Kidney capillary endothelial cell (primary cell): ENCODE results near the gene FAM120B.
"Not testable (repeated sequence)": the region's sequence is repeated elsewhere in the genome, so short reads cannot be mapped to it uniquely, and the experiment has no call there.

ENCODE experiments used
- DNase-seq: peaks from one replicate; pipeline ENCODE4 v3.0.0-alpha.2; 2018; ENCODE audit warnings: low spot score

The FAM120B gene

DNA sequence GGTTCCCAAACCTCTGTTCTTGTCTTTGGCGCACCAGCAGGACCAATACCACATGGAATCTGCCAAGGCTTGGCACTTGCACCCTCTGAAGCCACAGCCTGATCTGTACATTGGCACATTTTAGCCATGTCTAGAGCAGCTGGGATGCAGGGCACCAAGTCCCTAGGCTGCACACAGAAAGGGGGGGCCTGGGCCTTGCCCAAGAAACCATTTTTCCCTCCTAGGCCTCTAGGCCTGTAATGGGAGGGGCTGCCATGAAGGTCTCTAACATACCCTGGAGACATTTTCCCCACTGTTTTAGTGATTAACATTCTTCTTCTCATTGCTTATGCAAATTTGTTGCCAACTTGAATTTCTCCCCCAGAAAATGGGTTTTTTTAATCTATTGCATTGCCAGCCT lies 5.4 kb upstream of the FAM120B start:
- no peak for DNase-seq

GRCh38 chr6:170305805-170306323 lies 694 bp upstream of the FAM120B start:
- no peak for DNase-seq

- DNase-seq, result no peak
Observed at GRCh38 chr6:170307080-170307545, 555 bp downstream of the FAM120B start.

GRCh38 chr6:170308761-170309160 lies 2.2 kb downstream of the FAM120B start:
- DNase-seq, result no peak

DNA sequence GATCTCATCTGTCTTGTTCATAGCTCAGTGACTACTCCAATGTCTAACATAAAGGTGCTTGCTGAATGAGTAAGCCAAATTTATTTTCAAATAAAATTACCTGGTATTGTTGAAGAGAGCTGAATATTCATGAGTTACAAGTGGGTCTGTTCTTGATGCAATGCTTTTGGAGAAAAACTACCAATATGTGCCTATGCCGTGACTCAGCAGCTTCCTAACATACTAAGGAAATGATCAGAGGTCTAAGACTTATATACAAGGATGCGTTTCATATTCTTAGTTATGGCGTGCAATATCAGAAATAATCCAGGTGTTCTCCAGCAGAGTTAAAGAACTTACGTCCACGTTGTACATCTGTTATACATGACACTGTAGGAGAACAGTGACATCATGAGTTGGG lies 5.1 kb downstream of the FAM120B start:
- DNase-seq, result no peak

GRCh38 chr6:170312876-170313275 lies 6.3 kb downstream of the FAM120B start:
- no peak for DNase-seq

GRCh38 chr6:170313716-170314295 lies 7.2 kb downstream of the FAM120B start:
- no peak for DNase-seq

- no peak for DNase-seq
Observed at GRCh38 chr6:170314983-170315382, 8.4 kb downstream of the FAM120B start.

GRCh38 chr6:170316071-170316470 lies 9.5 kb downstream of the FAM120B start:
- no peak for DNase-seq

DNA sequence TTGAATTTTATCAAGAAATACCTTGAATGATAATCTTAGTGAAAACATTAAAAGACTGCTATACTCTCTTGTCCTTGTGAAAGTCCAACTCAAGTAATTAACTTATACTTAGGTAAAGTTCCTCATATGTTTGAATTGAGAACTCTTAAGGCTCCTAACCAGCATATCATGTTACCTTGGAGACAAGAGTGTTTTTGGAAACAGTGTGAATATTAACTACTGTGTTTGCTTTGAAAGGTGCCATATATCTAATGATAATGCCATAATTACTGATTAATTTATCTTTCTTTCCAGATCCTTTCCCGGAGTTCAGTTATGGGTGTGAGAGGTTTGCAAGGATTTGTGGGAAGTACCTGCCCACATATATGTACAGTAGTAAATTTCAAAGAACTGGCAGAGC lies 10.5 kb downstream of the FAM120B start:
- DNase-seq, result no peak

DNA sequence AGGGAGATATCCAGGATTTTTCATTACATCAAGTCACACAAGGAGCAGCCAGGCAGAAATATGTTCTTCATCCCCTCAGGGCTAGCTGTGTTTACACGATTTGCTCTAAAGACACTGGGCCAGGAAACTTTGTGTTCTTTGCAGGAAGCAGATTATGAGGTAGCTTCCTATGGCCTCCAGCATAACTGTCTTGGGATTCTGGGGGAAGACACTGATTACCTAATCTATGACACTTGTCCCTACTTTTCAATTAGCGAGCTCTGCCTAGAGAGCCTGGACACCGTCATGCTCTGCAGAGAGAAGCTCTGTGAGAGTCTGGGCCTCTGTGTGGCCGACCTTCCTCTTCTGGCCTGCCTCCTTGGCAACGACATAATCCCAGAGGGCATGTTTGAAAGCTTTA lies 11.2 kb downstream of the FAM120B start:
- DNase-seq, result peak; percentile 48

DNA sequence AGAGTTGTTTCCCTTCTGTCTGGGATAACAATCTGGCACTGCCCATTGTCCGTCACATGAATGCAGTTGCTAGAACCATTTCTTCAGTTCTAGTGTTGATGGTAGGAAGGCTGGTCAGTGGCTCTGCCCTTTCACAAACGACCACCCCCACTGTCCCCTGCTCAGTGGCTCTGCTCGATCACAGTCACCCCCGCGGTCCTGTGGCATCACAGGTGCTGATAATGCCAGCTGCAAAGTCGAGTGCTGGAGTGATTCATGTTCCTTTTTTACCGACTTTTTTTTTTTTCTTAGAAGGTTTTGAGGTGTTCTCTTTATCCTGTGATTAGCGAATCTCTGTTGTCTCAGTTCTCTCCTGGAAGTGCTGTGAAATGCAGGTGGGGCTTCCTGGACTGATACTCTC lies 22.8 kb downstream of the FAM120B start:
- DNase-seq, result no peak

GRCh38 chr6:170335199-170335598 lies 28.6 kb downstream of the FAM120B start:
- DNase-seq, result not testable (repeated sequence)

DNA sequence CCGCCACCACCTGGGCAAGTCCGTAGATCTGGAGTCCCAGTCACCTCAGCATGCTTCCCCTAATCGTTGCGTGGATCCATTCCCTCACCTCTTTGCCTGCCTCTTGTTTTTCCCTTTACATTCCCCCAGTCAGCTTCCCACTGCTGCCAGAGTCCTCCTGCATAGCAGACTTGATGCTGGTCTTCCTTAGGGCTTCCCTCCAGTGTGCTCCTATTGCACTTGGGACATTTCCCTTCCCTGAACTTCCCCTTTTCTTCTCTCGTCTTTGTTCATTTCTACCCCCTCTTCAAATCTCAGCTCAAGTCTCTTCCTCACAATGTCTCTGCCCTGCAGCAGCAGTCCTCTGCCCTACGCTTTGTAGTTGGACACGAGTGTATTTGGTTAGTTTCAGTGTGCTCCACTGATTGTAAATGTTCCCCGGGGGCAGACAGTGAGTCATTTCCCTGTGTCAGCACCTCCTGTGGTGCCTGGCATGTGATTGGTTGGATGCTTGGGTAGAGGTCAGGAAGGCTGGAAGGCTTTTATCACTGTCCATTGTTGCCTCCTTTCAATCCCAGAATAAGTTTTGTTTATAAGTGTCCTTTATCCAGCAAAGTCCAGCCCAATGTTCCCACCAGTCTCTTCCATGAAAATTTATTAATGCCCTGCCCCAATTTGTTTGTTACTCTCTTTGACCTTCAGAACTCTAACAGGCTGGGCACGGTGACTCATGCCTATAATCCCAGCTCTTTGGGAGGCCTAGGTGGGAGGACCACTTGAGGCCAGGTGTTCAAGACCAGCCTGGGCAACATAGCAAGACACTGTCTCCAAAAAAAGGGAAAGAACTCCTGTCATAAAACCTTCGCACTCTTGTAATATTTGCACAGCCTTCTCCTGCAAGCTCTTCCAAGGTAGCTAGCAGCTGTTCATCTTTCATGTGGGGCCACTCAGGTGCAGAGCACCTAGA lies 38.3 kb downstream of the FAM120B start:
- DNase-seq, result peak; percentile 85

DNA sequence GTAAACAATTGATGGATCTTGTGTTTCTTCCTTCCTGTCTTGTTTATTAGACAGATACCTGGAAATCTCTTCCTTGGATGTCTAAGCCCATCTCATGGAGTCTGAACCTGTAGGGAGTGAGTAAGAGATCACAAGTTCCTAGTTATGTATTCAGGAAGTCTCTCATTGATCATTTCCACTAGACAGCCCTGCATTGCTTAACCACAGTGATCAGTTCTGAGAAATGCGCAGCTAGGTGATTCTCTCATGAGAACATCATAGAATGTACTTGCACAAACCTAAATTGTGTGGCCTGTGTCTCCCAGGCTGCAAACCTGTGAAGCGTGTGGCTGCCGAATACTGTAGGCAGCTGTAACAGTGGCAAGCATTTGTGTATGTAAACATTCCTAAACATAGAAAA lies 39.1 kb downstream of the FAM120B start:
- DNase-seq, result no peak

DNA sequence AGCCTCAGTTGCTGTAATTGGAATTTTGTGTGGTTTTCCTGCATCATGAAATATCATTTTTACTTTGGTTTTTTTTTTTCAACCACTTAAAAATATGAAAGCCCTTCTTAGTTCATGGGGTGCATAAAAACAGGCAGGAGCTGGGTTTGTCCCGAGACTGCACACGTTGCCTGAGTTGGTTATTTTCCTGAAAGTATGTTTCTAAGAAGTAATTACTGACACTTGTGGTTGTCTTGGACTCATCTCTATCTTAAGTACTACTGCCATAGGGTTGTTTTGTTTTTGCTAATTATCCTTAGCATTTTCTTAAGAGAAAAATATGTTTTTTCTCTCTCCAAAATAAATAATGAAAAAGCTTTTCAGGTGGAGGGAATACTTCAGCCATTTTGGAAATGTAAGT lies 40.1 kb downstream of the FAM120B start:
- DNase-seq, result no peak

DNA sequence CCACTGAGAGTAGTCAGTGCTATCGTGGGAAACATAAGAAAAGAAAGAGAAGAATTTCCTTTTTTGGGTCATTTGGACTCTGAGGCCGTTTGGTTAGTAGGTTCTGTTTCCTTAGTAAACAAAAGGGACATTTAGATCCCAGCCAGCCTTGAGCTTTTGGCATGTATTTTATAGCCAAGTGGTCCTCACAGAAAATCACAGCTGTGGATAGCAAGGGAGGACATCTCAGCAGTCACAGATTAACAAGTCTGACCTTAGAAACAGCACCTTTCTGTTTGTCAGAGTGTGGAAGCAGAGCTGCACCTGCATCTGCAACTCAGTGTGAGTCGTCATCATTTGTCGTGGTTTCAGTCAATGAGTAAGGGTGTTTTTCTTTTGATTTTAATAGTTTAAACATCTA lies 40.5 kb downstream of the FAM120B start:
- DNase-seq, result no peak

GRCh38 chr6:170347975-170348374 lies 41.4 kb downstream of the FAM120B start:
- DNase-seq, result no peak

- not testable (repeated sequence) for DNase-seq
Observed at GRCh38 chr6:170351456-170351855, 44.9 kb downstream of the FAM120B start.

GRCh38 chr6:170355190-170355589 lies 48.6 kb downstream of the FAM120B start:
- DNase-seq, result not testable (repeated sequence)

DNA sequence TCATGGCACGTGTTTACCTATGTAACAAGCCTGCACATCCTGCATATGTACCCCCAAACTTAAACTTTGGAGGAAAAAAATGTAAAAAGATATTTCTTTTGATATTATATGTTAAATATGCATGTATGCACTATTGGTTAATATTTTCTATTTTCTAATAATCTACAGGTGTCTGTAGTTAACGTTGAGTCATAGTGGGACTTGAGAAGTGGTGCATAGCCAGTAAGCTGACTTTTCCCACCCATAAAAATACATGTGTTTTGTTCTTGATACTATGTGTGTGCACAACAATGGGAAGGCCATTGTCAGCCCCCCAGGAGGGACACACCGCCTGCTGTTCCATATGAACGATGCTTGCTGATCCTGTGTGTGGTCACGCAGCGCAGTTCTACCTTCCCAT lies 49.1 kb downstream of the FAM120B start:
- no peak for DNase-seq

DNA sequence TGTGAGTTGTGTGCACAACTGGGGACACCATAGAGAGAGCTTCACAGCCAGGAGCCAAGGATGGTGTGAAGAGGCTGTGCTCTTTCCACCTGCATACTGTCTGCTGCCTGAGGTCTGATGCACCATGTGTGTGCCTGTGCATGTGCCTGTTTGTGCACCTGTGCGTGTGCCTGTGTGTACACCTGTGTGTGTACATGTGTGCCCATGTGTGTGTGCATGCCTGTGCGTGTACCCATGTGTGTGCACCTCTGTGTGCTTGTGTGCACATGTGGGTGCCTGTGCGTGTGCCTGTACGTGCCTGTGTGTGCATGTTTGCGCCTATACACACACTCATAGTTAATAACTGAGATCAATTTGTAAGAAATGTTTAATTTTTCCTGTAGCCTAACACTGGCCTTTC lies 51.3 kb downstream of the FAM120B start:
- DNase-seq, result no peak

- no peak for DNase-seq
Observed at GRCh38 chr6:170358496-170358895, 51.9 kb downstream of the FAM120B start.
